Measurements from ENCODE around the gene CYP39A1.

- TF ChIP-seq GATA3 (IDR thresholded peaks at IDR 0.05; ENCODE audit: low read depth, low read length) (no peak), GATA2 (IDR thresholded peaks at IDR 0.05; ENCODE audit: low read depth, low read length) (no peak)
Observed at GRCh38 chr6:46652232-46652602, 401 bp downstream of the CYP39A1 start.

Data from SH-SY5Y (cell line).